ENCODE data around the gene COPS9.

DNA sequence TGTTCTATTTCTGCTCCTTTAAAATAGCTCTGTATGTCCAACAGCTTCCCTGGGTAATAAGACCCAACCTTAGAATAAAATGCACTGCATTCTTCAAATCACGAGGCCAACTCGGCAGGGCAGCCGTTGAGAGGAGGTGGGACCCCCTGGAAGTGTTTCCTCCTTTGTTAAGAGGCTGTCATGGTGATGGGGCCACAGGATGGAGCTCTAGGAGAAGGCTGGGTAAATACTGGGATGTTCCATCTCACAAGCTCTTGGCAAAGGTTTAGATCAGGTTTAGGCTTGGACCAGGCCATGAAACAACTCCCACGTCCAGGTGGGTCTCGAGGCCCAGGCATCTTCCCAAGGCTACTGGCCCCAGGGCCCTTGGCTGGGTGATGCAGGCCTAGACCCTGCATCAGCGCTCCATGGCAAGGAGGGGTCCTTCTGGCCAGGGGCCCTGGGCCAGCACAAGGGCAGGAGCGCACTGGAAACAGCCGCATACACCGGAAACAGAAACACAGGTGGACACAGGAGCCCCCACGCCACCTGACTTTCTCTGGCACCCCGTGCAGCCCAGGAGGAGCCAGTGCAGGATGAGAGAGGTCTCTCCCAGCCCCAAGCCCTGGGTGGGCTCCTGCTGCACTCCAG is 43.2 kb upstream of the COPS9 start:
- TF ChIP-seq CTCF (IDR thresholded peaks at IDR 0.05) (no peak), POLR2A (IDR thresholded peaks at IDR 0.05) (no peak)
